Hindlimb muscle (tissue), 1 donor: ENCODE measurements around the gene ZNF576. TPM values are rescaled to one million over a fixed set of nuclear protein-coding genes. Genes with fewer than 3 reads are reported as not detected.
"Not testable (repeated sequence)": the region's sequence is repeated elsewhere in the genome, so short reads cannot be mapped to it uniquely, and the experiment has no call there.

ENCODE experiments used
- DNase-seq: peaks from one replicate; pipeline ENCODE4 v3.0.0-alpha.2; 2013
- polyA plus RNA-seq: library from polyadenylated mRNA; unstranded; fragments of 120-200 nt; gene quantifications from one replicate; pipeline ENCODE4 v1.2.1, GENCODE V29; 2013; ENCODE audit not compliant: insufficient read length

ZNF576 gene
- polyA plus RNA-seq, 1 donor: 9.9 TPM

- DNase-seq: no peak
These were observed 30.4 kb downstream of the ZNF576 start for GRCh38 chr19:43626838-43627237.

GRCh38 chr19:43628646-43629326 is 32.4 kb downstream of the ZNF576 start:
- no peak for DNase-seq

- DNase-seq: no peak
These were observed 35.1 kb downstream of the ZNF576 start for GRCh38 chr19:43631491-43631890.

- DNase-seq: no peak
These were observed 37.1 kb downstream of the ZNF576 start for GRCh38 chr19:43633520-43633919.

GRCh38 chr19:43634068-43634467 is 37.7 kb downstream of the ZNF576 start:
- DNase-seq: no peak

GRCh38 chr19:43634506-43634871 is 38.1 kb downstream of the ZNF576 start:
- DNase-seq: no peak

GRCh38 chr19:43634872-43635560 is 38.6 kb downstream of the ZNF576 start:
- peak; percentile 23 for DNase-seq

- DNase-seq: not testable (repeated sequence)
These were observed 39.2 kb downstream of the ZNF576 start for GRCh38 chr19:43635561-43635940.

GRCh38 chr19:43636121-43636683 is 39.8 kb downstream of the ZNF576 start:
- no peak for DNase-seq

- DNase-seq: no peak
These were observed 42.0 kb downstream of the ZNF576 start for GRCh38 chr19:43638214-43638994.

- DNase-seq: no peak
These were observed 42.7 kb downstream of the ZNF576 start for GRCh38 chr19:43638995-43639518.

- no peak for DNase-seq
These were observed 43.4 kb downstream of the ZNF576 start, which contains the start of gene CADM4 for GRCh38 chr19:43639519-43640423. Gene CADM4 (minus strand): TSS chr19:43639850. CDS start chr19:43639790, 60 bp downstream.

- DNase-seq: no peak
These were observed 44.0 kb downstream of the ZNF576 start for GRCh38 chr19:43640424-43640757.

GRCh38 chr19:43641333-43641732 is 44.9 kb downstream of the ZNF576 start:
- no peak for DNase-seq

GRCh38 chr19:43642531-43642930 is 46.1 kb downstream of the ZNF576 start:
- DNase-seq: no peak

- no peak for DNase-seq
These were observed 46.9 kb downstream of the ZNF576 start for GRCh38 chr19:43643326-43643725.

- DNase-seq: no peak
These were observed 47.8 kb downstream of the ZNF576 start for GRCh38 chr19:43644181-43644580.

GRCh38 chr19:43648633-43649032 is 52.2 kb downstream of the ZNF576 start:
- DNase-seq: no peak

- no peak for DNase-seq
These were observed 53.1 kb downstream of the ZNF576 start for GRCh38 chr19:43649514-43649913.

- not testable (repeated sequence) for DNase-seq
These were observed 53.9 kb downstream of the ZNF576 start for GRCh38 chr19:43650276-43650675.
